ENCODE measurements around the gene RFESD. TPM values are rescaled to one million over a fixed set of nuclear protein-coding genes. Genes with fewer than 3 reads are reported as not detected.
"Not testable (repeated sequence)": the region's sequence is repeated elsewhere in the genome, so short reads cannot be mapped to it uniquely, and the experiment has no call there.

Gene RFESD
- total RNA-seq, 3 donors from 2014 or later = 1.6 to 4.3 (median 3.4) TPM

DNA sequence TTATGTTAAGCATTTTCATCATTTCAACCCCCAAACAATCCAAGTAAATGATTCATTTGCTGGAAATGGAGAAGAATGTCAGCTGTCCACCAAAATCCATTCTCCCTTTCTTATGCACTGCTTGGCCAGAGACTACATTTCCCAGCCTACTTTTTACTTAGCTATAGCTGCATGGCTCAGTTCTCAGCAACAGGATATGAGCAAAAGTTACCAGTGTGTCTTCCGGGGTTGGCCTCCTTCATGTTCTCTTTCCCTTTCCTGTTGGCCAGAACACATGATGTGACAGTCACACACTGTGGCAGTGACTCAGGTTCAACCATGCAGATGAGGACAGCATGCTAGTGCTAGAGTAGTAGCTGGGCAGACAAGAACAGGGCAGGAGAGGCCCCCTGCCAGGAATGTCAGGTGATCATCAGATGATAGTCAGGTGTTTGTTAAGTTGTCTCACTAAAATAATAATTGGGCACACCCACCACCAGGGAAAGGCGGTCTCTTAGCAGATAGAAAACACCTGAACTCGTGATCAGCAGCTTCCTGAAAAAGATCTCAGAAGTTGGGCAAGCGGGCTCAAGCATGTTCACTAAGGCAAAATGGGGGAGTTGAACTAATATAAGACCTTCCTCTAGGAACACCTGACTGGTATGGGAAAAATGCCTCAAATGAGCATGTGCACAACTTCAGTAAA is 14.4 kb upstream of the RFESD start:
- Histone ChIP-seq H3K36me3 (no peaks in the 10 kb centered on the region), H3K9me3 (no peaks in the 10 kb centered on the region), H3K27me3 (no peaks in the 10 kb centered on the region), H3K4me1 (no peaks in the 10 kb centered on the region), H3K27ac (no peak overlapping the region), H3K4me3 (no peak overlapping the region)
- no peak for DNase-seq (ENCODE audit: low spot score in 2 of 2)
- intact Hi-C loops (cut with DNase I; ENCODE audit: low total_unique reads) = no loop called here
- TF ChIP-seq POLR2A (IDR thresholded peaks at IDR 0.05) (no peak), POLR2AphosphoS5 (IDR thresholded peaks at IDR 0.05) (no peak), CTCF (IDR thresholded peaks at IDR 0.05) (no peak)

- H3K4me3 ChIP-seq; H3K4me1 ChIP-seq; H3K27ac ChIP-seq; H3K36me3 ChIP-seq; intact Hi-C loops (cut with DNase I; ENCODE audit: low total_unique reads); DNase-seq (ENCODE audit: low spot score in 2 of 2); H3K9me3 ChIP-seq; H3K27me3 ChIP-seq: not testable (repeated sequence)
These were observed 13.6 kb upstream of the RFESD start for GRCh38 chr5:95632942-95633341.

DNA sequence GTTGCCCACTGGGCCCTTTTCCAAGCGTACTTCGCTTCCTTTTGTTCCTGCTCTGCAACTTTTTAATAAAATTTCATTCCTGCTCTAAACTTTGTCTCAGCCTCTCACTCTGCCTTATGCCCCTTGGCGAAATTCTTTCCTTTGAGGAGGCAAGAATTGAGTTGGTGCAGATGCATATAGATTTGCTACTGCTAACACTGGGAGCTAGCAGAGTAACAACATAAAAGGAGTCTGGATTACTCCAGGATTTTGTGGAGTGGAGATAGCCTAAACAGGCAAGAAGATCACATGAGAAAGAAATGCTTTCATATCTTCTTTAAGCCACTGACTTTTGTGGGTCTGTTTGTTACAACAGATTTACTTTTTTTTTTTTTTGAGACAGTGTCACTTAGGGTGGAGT is 12.9 kb upstream of the RFESD start:
- Histone ChIP-seq H3K4me3 (no peak overlapping the region), H3K9me3 (no peaks in the 10 kb centered on the region), H3K36me3 (no peaks in the 10 kb centered on the region), H3K27me3 (no peaks in the 10 kb centered on the region), H3K4me1 (no peaks in the 10 kb centered on the region), H3K27ac (no peak overlapping the region)
- no peak for TF ChIP-seq POLR2A (IDR thresholded peaks at IDR 0.05)
- TF ChIP-seq CTCF (IDR thresholded peaks at IDR 0.05) = no peak
- TF ChIP-seq POLR2AphosphoS5 (IDR thresholded peaks at IDR 0.05) = no peak
- DNase-seq (ENCODE audit: low spot score in 2 of 2) = no peak
- intact Hi-C loops (cut with DNase I; ENCODE audit: low total_unique reads) = no loop called here

DNA sequence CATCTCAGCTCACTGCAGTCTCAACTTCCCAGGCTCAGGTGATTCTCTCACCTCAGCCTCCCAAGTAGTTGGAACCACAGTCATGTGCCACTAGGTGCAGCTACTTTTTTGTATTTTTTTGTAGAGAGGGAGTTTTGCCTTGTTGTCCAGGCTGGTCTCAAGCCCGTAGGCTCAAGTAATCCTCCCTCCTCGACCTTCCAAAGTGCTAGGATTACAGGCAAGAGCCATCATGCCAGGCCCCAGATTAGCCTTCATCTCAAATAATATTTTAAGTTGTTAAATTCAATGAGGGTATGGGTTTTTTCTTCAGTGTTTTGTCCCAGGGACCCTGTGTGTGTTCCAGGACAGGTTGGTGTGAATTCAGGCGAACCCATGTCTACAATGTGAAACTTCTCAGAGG is 12.5 kb upstream of the RFESD start:
- Histone ChIP-seq H3K4me3 (no peak overlapping the region), H3K27ac (no peak overlapping the region), H3K4me1 (no peaks in the 10 kb centered on the region), H3K9me3 (no peaks in the 10 kb centered on the region), H3K36me3 (no peaks in the 10 kb centered on the region), H3K27me3 (no peaks in the 10 kb centered on the region)
- intact Hi-C loops (cut with DNase I; ENCODE audit: low total_unique reads) = no loop called here
- TF ChIP-seq POLR2A (IDR thresholded peaks at IDR 0.05) (no peak), POLR2AphosphoS5 (IDR thresholded peaks at IDR 0.05) (no peak), CTCF (IDR thresholded peaks at IDR 0.05) (no peak)
- no peak for DNase-seq (ENCODE audit: low spot score in 2 of 2)

DNA sequence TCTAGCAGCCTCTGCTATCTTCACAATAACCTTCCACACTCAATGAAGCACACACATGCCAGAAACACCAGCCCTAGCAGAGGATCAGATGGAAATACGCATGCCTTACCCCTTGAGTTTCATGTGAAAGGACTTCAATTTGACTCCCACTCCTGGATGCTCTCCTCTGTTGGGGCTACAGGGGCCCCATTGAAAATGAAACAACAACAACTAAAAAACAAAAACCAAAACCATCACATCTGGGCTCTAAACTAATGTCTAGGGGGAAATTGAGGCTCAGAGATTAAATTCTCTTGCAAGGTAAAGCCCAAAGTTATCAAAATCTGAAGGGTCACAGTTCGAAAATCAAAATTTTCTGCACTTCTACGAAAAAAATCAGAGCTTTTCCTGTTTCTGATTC is 7.9 kb upstream of the RFESD start:
- Histone ChIP-seq H3K27ac (no peak overlapping the region), H3K36me3 (no peaks in the 10 kb centered on the region), H3K4me1 (no peaks in the 10 kb centered on the region), H3K27me3 (no peaks in the 10 kb centered on the region), H3K9me3 (no peaks in the 10 kb centered on the region), H3K4me3 (no peak overlapping the region)
- no peak for DNase-seq (ENCODE audit: low spot score in 2 of 2)
- TF ChIP-seq CTCF (IDR thresholded peaks at IDR 0.05) = no peak
- no peak for TF ChIP-seq POLR2A (IDR thresholded peaks at IDR 0.05)
- TF ChIP-seq POLR2AphosphoS5 (IDR thresholded peaks at IDR 0.05) = no peak
- intact Hi-C loops (cut with DNase I; ENCODE audit: low total_unique reads) = no loop called here

Data from breast epithelium (tissue), 4 donors.